NK-92 (cell line): ENCODE data around the gene PPP1R16B.

Experiments
- DNase-seq: peaks from one replicate; lab custom pipeline; 2025; ENCODE audit not compliant: unreplicated experiment; lab: John Stamatoyannopoulos, UW

PPP1R16B gene

GRCh38 chr20:38805502-38805957 is at the start of gene PPP1R16B:
Gene PPP1R16B, plus strand, starts transcription at chr20:38805697. Its CDS starts 30,229 bp downstream, at chr20:38835926.
- no peak for DNase-seq

DNA sequence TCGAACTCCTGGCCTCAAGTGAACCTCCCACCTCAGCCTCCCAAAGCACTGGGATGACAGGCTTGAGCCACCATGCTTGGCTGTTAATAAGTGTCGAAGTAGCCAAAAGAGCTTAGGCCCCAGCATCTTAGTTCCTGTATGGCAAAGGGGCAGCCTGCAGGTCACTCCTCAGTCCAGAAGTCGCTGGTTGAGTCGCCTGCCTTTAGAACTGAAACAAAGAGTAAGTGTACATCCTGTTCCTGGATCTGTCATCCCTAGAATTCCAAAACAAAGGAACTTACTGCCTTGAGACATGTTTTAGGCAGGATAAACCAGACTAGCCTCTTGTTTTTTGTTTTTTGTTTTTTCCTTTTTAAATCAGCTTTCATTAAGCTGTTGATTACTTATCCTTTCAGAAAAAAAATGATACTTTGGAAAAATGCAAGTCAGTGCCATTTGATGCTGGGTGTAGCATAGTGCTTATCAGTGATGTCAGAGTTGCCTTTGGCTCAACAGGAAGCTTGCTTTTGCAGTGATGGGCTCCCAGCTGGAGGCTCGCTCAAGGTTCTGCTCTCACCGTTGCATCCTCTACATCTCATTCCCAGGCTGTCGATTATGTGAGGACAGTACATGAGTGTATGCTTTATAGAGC is 48.2 kb upstream of the PPP1R16B start:
- no peak for DNase-seq

- DNase-seq: no peak
These were observed 46.4 kb upstream of the PPP1R16B start for GRCh38 chr20:38759106-38759505.

GRCh38 chr20:38760978-38761377 is 44.5 kb upstream of the PPP1R16B start:
- DNase-seq: no peak

DNA sequence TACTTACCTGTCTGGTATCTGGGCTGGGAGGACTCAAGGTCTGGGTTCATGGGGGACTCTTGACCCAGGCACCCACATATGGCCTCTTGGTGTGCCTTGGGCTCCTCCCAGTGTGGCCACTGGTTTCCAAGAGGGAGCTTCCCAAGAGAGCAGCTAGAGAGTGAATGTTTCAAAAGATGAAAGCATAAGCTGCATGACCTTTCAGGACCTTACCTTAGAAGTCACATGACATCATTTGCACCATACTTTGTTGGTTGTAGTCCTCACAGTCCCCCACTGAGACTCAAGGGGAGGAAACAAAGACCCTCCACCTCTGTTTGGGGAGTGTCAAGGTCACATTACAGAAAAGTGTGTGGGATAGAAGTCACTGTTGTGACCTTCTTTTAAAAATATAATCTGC is 43.3 kb upstream of the PPP1R16B start:
- DNase-seq: no peak

- no peak for DNase-seq
These were observed 41.9 kb upstream of the PPP1R16B start for GRCh38 chr20:38763616-38764015.

GRCh38 chr20:38764567-38765318 is 40.8 kb upstream of the PPP1R16B start:
- DNase-seq: no peak

DNA sequence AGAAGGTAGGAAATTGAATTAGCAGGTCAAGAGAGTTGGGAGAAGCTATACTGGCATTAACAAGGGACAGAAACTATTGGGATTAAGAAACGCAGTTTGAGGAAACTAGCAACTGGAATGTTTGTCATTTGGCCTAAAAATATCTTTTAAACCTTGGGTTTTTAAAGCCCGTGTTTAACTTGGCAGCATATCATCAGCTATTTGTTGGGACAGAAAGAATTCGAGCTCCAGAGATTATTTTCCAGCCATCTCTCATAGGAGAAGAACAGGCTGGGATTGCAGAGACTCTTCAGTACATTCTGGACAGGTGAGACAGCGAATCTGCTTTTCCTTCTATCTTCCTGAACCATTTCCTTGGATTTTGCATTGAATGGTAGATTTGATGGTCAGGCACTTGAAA is 39.4 kb upstream of the PPP1R16B start:
- DNase-seq: no peak

DNA sequence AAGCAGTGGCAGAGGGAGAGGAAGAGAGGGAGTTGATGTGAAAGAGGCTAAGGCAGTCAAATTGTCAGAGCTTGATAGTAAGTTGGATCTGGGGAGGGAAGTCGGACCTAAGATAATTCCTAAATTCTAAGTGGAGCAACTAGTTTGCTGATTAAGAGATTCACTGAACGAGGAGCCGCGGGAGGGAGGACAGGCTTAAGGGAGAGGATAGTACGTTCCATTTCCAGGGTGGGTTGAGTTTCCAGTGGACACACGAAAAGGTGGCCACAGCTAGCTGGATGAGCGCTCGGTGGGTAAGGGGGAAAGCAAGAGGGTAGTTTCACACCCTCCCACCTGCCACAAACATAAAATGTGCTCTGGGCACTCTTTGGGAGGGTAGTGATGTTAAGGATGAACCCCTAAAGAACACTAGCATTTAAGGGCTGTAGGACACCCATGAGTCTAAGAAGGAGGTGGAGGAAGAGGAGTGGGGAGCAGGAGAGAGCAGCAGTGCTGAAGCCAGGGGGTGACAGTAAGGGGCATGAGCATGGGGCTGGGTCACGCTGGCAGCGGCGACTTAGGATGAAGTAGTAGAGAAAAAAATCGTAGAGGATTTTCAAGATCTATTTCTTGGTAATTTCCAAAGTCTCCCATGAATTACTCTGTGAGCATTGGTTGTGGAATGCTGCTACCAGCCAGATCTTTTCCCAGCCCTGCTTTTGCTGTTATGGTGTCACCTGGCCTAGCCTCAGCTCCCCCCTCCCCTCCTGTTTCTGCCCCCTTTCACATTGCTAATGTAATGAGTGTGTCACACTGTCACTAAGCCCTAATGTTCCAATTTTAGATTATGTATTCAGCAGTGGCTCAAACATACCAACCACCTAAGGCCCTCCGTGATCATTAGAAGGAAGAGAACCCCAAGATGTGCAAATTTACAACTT is 35.9 kb upstream of the PPP1R16B start:
- DNase-seq: no peak

- no peak for DNase-seq
These were observed 35.0 kb upstream of the PPP1R16B start for GRCh38 chr20:38770546-38770945.

DNA sequence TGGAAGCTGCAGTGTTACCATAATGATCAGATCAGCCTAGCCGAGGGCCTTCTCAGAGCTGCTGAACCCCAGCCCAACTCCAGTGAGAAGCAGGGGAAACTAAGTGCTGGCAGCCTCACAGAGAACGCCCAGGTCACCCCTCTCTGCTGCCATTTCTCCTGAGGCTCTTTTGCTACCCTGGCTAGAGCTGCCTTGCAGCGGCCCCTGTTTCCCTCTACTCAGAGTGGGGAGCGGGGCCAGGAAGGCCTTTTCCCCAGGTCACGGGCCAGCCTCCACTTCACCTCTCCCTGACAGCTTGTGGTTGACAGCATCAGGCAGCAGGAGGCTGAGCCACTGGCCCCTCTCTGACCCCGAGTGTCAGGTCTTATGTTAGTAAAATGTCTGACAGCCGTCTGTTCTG is 34.5 kb upstream of the PPP1R16B start:
- no peak for DNase-seq

- no peak for DNase-seq
These were observed 33.9 kb upstream of the PPP1R16B start for GRCh38 chr20:38771621-38772020.

GRCh38 chr20:38774167-38774566 is 31.3 kb upstream of the PPP1R16B start:
- DNase-seq: no peak

- DNase-seq: no peak
These were observed 29.1 kb upstream of the PPP1R16B start for GRCh38 chr20:38776363-38776762.

DNA sequence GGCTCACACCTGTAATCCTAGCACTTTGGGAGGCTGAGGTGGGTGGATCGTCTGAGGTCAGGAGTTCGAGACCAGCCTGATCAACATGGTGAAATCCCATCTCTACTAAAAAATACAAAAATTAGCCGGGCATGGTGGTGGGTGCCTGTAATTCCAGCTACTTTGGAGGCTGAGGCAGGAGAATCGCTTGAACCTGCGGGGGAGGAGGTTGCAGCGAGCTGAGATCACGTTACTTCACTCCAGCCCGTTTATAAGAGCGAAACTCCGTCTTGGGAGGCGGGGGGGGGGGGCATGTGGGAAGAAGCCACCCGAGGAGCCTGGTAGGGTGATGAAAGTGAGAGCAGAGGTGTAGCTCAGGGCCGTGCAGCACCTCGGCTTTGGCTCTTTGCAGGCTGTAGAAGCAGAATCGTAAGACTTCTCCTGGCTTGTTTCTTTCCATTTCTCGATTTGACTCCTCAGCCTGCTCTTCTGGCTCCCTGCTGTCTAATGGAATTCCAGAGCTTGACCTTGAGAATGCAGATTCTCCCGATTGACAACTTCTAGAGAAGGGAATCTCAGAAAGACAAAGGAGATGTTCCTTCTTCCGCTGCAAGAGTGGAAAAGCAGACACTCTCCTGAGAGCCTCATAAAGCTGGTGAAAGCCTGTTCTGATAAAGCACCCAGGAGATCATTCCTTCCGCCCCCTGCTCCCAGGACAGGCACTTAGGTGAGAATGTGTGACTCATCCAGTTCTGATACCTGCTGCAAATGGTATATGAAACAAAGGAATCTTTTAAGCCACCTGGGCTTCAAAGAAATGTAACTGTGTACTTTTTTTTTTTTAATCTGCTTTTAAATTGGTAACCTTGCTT is 26.0 kb upstream of the PPP1R16B start:
- no peak for DNase-seq

DNA sequence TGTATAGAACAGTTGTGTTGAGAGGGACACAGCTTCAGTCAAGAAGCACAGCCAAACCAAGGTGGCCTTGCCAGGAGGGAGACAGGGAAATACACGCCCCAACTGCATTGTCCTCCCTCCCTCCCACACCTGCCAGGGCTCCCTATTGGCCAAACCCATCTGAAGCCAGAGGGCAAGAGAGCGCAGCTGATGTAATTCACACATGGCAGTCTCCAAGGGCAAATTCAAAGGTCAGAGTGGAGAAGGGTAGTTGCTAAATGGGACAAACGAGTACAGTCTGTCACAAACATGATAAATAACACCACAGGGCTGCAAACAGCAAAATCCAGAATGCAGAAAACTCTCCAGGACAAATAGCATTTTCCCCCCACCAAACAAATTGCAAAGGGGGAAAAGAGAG is 23.2 kb upstream of the PPP1R16B start:
- no peak for DNase-seq

DNA sequence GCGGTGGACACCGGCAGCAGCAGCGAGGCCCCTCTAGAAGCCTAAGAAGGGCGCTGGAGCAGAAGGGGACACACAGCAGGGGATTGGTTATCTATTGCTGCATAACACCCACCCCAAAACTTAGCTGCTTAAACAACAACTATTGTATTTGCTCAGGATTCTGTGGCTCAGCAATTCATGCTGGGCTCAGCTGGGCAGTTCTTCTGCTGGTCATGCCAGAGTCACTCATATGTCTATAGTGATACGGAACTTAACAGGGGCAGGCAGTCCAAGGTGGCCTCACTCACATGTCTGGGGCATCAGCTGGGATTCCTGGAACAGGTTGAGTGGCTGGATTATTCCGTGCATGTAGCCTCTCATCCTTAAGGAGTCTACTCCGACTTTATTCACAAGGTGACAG is 17.6 kb upstream of the PPP1R16B start:
- DNase-seq: no peak

GRCh38 chr20:38789503-38790199 is 15.8 kb upstream of the PPP1R16B start:
- no peak for DNase-seq

DNA sequence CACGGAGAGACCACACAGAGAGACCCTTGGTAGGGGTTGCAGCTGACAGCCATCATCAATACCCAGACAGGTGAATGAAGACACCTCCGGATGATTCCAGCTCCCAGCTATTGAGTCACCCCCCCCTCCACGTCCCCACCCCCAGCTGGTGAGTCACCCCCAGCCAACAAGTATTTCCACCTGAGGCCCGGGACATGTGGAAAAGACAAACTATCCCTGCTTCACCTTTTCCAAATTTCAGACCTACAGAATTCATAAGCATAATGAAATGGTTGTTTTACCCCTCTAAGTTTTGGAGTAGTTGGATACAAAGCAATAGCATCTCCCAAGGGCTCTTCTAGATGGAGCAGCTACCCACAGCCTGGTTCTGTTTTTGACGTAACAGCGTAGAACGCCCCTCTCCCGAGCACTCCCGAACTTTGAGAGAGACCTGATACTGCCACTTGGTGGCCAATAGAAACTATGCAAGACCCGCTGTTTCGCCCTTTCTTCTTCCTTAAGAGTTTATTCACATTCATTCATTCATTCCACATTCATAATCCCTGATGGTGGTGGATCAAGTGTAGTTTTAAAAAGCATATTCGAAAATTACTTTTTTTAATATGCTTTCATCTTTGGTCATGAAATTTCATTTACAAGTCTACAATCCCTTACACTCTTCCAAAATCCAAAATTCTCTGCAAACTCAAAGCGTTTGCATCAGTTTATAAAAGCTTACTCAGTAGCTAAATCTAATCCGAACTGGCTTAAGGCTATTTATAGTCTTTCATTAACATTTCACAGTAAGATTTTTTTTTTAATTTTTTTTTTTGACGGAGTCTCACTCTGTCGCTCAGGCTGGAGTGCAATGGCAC is 15.1 kb upstream of the PPP1R16B start:
- no peak for DNase-seq
